Esophagus muscularis mucosa (tissue), 3 donors: ENCODE data around the gene CYBA.

Experiments
- CTCF ChIP-seq, 3 experiments: fragments of 200-600 bp in 2 of 3; fragments of 450-650 bp in 1 of 3; sonication (generic) in 2 of 3; IDR thresholded peaks; one replicate each; pipeline ENCODE4 v1.5.1; 2017 to 2019; ENCODE audit warnings: antibody characterized with exemption in 3 of 3, mild to moderate bottlenecking in 2 of 3, moderate library complexity in 1 of 3
- POLR2A ChIP-seq: fragments of 450-650 bp; IDR thresholded peaks from one replicate; pipeline ENCODE4 v1.6.1; 2017; ENCODE audit warnings: antibody characterized with exemption, moderate library complexity, mild to moderate bottlenecking, low read depth
- POLR2AphosphoS5 ChIP-seq, 2 donors: sonication (generic); formaldehyde crosslinking; IDR thresholded peaks; one replicate each; pipeline ENCODE4 v1.6.1; 2017; ENCODE audit warnings: antibody characterized with exemption in 2 of 2

- TF ChIP-seq CTCF (IDR thresholded peaks at IDR 0.05) (no peak), POLR2A (no peak), POLR2AphosphoS5 (IDR thresholded peaks at IDR 0.05) (no peak)
Observed at GRCh38 chr16:88619859-88620815, 30.7 kb downstream of the CYBA start.
